ENCODE measurements around the gene NOSTRIN.

- TF ChIP-seq YY1 (IDR thresholded peaks at IDR 0.05; ENCODE audit: insufficient read depth, insufficient read length) (no peak), ZNF274 (IDR thresholded peaks at IDR 0.05; ENCODE audit: low read depth, low read length) (no peak), SUZ12 (IDR thresholded peaks at IDR 0.05; ENCODE audit: extremely low read depth, insufficient read depth, insufficient read length) (no peak)
Measured at GRCh38 chr2:168819829-168820489, 17.5 kb downstream of the NOSTRIN start.

All from NT2/D1 (cell line).